Urinary bladder (tissue), 4 donors: ENCODE results near the gene INTS7. TPM values are rescaled to one million over a fixed set of nuclear protein-coding genes. Genes with fewer than 3 reads are reported as not detected.
"Not testable (repeated sequence)": the region's sequence is repeated elsewhere in the genome, so short reads cannot be mapped to it uniquely, and the experiment has no call there.

Experiments
- DNase-seq: peaks from one replicate; pipeline ENCODE4 v3.0.0-alpha.2; 2015; ENCODE audit errors: extremely low spot score
- H3K27ac ChIP-seq: one replicate; pipeline ENCODE4 v1.5.1; 2013; ENCODE audit warnings: low read depth, mild to moderate bottlenecking, moderate library complexity
- H3K36me3 ChIP-seq: one replicate; pipeline ENCODE4 v1.6.1; 2013; ENCODE audit warnings: mild to moderate bottlenecking, moderate library complexity; ENCODE audit not compliant: insufficient read depth
- H3K4me1 ChIP-seq: one replicate; pipeline ENCODE4 v1.6.1; 2013; ENCODE audit warnings: mild to moderate bottlenecking, moderate library complexity; ENCODE audit not compliant: insufficient read depth
- H3K4me3 ChIP-seq: one replicate; pipeline ENCODE4 v1.5.1; 2013; ENCODE audit warnings: low read depth, low read length
- WGBS: extraction: QIAGEN DNeasy Blood & Tissue Kit; methylation state at CpG from one replicate; pipeline ENCODE4 v1.1.7; 2013; 5-methylcytosine and 5-hydroxymethylcytosine counted together
- polyA plus RNA-seq: library from polyadenylated mRNA; stranded (reverse); fragments of 200-250 nt; gene quantifications from one replicate; pipeline ENCODE4 v1.2.3, GENCODE V29; 2013
- total RNA-seq: library from RNA; depleted of rRNA; stranded (reverse); fragments of >200 nt; gene quantifications from one replicate; pipeline ENCODE4 v1.2.3, GENCODE V29; 2014
- donor health status: healthy with polysubstance abuse.
- donor health status: healthy.

Gene INTS7
- total and polyA plus RNA-seq, 2 donors, result 5.2 to 24.3 TPM

DNA sequence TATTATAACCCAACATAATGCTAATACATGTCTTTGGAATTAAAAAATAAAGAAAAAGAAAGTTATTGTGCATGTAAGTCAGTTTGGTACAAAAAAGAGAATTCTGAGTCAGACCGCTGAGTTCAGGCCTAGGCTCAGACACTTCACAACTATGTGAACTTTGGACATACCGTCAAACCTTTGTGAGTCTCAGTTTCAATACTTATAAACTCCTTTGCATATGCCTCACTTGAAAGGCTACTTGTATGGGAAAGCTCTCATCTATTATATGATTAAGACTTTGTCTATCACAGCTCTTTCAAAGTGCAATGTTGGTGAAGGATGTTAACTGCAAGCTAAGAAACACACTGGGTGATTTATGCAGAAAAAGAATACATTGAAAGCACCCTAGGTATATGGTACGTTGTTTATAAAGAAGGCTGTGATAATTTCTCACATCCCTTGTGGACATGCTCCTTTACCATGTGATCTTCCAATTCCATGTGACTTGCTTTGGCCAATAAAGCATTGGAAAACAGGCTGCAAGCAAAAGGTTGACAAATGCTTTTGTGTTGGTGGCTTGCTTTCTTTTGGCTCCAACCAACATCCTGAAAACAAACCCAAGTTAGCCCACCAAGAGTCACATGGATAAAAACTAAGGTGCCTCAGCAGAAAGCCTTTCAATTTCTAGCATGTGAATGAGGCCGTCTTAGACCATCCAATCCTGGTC lies 49.6 kb downstream of the INTS7 start:
- no peak for DNase-seq
- WGBS, result 95% methylated on average over 4 of the region's 4 CpGs
- Histone ChIP-seq H3K27ac (no peak overlapping the region), H3K36me3 (no peaks in the 10 kb centered on the region), H3K4me3 (no peak overlapping the region), H3K4me1 (no peaks in the 10 kb centered on the region)

DNA sequence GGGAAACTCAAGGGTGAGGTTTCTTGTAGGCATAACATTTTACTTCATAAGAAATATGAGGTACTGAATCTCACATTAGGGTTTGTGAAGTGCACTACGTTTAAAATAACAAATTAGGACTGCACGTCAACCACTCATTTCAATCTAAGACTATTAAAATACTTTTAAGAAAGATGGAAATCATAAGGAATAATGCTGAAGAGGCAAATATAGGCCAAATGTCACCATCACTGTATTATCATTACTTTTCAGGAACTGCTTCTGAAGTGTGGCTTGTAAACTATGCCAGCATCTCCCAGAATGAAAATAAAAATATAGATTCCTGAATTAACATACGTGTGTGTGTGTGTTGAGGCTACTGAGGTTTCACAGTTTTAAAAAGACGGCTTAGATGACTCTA lies 56.8 kb downstream of the INTS7 start:
- WGBS, result 95% methylated on average over 4 of the region's 4 CpGs
- H3K4me3 ChIP-seq, result no peak overlapping the region
- no peaks in the 10 kb centered on the region for H3K4me1 ChIP-seq
- no peak for DNase-seq
- H3K27ac ChIP-seq, result no peak overlapping the region
- H3K36me3 ChIP-seq, result peaks cover 1% of the 10 kb centered on the region

DNA sequence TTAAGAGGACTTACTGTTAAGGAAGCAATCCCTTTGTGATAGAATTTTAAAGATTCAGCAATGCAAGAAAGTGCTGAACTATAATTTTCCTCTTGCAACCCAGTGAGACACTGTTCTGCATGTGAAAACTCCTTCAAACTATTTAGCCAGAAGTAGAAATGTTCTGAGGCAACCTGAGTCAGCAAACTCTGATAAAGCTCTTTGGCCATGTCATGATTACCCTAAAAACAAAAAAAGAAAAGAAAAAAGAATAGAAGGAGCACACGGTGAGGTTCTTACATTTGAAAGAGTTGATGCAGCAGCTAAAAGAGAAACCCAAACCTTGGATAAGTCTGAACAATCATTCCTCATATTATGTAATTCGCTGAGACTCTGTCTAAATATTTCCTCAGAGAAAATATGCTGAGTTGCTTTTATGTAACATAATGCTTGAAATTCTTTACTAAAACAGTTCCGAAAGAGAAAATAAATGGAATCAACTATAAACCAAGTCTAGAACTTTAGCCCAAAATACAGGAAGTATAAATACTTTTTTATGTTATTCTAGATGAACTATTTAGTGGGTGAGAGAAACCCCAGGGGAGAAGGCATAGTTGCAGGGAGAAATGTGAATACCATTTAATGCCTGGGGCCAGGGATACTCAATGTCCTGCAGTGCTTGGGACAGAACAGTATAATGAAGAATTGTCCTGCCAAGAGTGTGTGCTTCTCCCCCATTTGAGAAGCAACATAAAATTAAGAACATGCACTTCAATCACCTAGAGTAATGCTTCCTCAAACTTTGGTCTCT lies 60.0 kb downstream of the INTS7 start:
- DNase-seq, result no peak
- 53% methylated on average over 3 of the region's 3 CpGs for WGBS
- Histone ChIP-seq H3K27ac (no peak overlapping the region), H3K4me1 (no peaks in the 10 kb centered on the region), H3K4me3 (no peak overlapping the region), H3K36me3 (peaks cover 1% of the 10 kb centered on the region)

DNA sequence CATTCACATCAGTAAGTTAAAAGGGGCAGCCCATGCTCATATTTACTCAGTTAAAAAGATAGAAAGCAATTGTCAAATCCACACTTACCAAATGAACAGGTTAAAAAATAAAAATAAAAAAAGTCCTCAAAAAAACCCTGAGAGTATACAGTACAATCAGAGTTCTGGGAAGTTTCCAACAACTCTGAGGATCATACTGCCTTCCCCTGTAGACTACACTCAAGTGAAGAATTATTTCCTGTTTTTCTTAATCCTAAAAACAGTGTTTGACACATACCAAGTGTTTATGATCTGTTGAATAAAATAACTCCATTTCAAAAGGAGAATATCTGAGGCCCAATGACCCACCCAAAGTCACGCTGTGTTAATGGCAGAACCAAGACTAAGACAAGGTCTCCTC lies 61.8 kb downstream of the INTS7 start:
- Histone ChIP-seq H3K4me3 (no peak overlapping the region), H3K36me3 (peaks cover 1% of the 10 kb centered on the region), H3K4me1 (no peaks in the 10 kb centered on the region), H3K27ac (no peak overlapping the region)
- 96% methylated on average over 1 of the region's 1 CpG for WGBS
- no peak for DNase-seq

DNA sequence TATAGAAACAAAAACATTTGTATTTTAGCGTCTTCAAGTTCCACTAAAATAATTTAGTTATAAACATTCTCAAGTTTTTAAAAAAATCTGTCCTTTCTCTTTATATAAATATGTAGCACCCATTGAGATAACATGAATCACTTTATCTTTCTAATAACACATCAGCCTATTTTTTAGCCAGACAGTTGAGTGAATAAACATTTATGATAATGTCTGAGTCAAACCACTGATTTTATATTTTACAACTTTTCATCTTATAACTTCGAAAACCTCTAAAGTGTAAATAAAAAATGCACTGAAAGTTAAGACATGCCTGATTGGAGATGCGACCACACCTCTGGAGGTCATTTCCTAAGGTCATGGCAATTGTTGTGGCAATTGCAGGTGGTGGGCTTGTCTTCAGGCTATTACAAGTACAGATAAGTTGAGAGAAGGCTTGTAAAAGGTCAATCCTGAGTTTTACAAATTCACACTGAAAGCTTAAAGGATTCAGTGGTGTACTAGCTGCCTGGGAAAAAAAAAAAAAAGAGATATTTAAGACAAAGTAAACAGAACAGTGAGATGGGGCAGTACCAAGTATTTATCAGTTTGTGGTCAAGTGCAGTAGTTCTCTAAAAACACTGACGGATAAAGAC lies 67.0 kb downstream of the INTS7 start:
- no peak overlapping the region for H3K4me3 ChIP-seq
- no peak for DNase-seq
- no peaks in the 10 kb centered on the region for H3K36me3 ChIP-seq
- H3K4me1 ChIP-seq, result no peaks in the 10 kb centered on the region
- WGBS, result 69% methylated on average over 4 of the region's 4 CpGs
- no peak overlapping the region for H3K27ac ChIP-seq

DNA sequence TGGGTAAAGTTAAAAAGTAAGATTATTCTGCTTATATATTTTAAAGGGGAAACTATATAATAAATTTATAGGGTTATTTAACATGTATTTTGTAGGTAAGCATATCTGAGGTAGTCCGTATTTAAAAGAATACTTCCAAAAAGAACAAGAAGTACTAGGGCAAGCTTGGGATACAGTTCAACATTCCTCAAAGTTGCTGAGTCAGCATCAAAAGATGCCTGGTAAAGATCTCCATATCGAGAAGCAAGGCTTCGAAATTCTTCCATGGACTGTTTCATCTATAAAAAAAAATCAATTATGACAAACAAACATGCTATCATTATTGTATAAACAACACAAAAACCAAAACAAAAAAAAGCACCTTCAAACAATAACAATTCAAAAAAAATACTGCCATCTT lies 67.7 kb downstream of the INTS7 start:
- no peaks in the 10 kb centered on the region for H3K4me1 ChIP-seq
- no peak overlapping the region for H3K4me3 ChIP-seq
- no peaks in the 10 kb centered on the region for H3K36me3 ChIP-seq
- no peak overlapping the region for H3K27ac ChIP-seq
- WGBS, result 82% methylated on average over 3 of the region's 3 CpGs
- DNase-seq, result no peak

DNA sequence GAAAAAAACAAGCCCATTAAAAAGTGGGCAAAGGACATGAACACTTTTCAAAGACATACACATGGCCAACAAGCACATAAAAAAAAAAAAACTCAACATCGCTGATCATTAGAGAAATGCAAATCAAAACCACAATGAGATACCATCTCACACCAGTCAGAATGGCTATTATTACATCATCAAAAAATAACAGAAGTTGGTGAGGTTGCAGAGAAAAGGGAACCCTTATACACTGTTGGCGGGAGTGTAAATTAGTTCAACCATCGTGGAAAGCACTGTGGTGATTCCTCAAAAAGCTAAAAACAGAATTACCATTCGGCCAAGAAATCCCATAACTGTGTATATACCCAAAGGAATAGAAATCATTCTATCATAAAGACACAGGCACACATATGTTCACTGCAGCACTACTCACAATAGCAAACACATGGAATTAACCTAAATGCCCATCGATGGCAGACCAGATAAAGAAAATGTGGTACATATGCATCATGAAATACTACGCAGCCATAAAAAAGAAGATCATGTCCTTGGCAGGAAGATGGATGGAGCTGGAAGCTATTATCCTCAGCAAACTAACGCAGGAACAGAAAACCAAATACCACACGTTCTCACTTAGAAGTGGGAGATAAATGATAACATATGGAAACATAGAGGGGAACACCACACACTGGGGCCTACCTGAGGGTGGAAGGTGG lies 70.1 kb downstream of the INTS7 start:
- WGBS, result 93% methylated on average over 8 of the region's 8 CpGs
- H3K4me3 ChIP-seq, result no peak overlapping the region
- H3K27ac ChIP-seq, result no peak overlapping the region
- no peaks in the 10 kb centered on the region for H3K36me3 ChIP-seq
- H3K4me1 ChIP-seq, result no peaks in the 10 kb centered on the region
- no peak for DNase-seq

DNA sequence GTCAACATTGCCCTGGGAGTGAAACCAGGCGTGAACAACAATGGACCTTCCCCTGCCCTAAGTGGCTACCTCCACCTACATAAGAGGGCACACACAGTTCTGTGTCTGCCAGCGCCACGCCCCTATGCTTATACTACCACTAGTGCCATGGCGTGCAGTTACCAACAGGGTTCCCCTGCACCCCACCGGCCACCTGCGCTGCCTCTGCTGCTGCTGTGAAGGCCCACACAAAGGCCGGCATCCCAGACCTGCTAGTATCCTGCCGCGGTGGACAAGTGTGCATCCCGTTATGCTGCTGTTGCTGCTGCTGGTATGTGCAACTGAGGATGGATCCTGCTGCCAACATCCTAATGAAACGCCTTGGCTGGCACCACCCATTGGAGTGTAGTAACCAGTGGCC lies 75.7 kb downstream of the INTS7 start:
- H3K4me3 ChIP-seq, result no peak overlapping the region
- H3K36me3 ChIP-seq, result peaks cover 1% of the 10 kb centered on the region
- DNase-seq, result no peak
- no peaks in the 10 kb centered on the region for H3K4me1 ChIP-seq
- no peak overlapping the region for H3K27ac ChIP-seq
- 98% methylated on average over 11 of the region's 11 CpGs for WGBS

DNA sequence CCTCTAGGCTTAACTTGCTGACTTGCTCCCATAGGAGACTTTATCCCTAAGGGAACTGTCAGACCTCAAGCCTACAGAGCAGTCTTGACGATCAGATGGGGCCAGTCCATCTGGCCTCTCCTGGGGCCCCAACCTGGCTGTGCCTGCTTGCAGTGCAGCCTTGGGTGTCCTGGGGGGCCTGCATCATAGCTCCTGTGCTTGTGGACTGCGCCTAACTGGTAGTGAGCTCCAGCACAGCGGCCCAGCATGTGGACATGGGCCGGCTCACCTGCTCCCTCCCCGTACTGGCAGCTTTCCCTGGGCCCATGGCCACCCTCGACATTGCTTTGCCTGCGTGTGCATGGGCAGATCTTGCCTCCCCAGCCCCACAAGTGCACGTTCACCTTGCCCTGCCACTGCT lies 76.1 kb downstream of the INTS7 start:
- no peak for DNase-seq
- Histone ChIP-seq H3K4me1 (no peaks in the 10 kb centered on the region), H3K36me3 (peaks cover 1% of the 10 kb centered on the region), H3K4me3 (no peak overlapping the region), H3K27ac (no peak overlapping the region)
- 97% methylated on average over 8 of the region's 8 CpGs for WGBS

DNA sequence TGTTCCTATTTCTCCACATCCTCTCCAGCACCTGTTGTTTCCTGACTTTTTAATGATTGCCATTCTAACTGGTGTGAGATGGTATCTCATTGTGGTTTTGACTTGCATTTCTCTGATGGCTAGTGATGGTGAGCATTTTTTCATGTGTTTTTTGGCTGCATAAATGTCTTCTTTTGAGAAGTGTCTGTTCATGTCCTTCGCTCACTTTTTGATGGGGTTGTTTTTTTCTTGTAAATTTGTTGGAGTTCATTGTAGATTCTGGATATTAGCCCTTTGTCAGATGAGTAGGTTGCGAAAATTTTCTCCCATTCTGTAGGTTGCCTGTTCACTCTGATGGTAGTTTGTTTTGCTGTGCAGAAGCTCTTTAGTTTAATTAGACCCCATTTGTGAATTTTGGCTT lies 81.3 kb downstream of the INTS7 start:
- not testable (repeated sequence) for H3K27ac ChIP-seq, DNase-seq, H3K4me3 ChIP-seq, H3K36me3 ChIP-seq, H3K4me1 ChIP-seq
- WGBS, result no CpG with 5 or more reads among the region's 2 CpGs

DNA sequence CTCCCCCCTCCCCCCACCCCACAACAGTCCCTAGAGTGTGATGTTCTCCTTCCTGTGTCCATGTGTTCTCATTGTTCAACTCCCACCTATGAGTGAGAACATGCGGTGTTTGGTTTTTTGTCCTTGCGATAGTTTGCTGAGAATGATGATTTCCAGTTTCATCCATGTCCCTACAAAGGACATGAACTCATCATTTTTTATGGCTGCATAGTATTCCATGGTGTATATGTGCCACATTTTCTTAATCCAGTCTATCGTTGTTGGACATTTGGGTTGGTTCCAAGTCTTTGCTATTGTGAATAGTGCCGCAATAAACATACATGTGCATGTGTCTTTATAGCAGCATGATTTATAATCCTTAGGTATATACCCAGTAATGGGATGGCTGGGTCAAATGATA lies 81.8 kb downstream of the INTS7 start:
- DNase-seq, H3K27ac ChIP-seq, H3K4me3 ChIP-seq, H3K36me3 ChIP-seq, H3K4me1 ChIP-seq: not testable (repeated sequence)
- 94% methylated on average over 3 of the region's 4 CpGs for WGBS

DNA sequence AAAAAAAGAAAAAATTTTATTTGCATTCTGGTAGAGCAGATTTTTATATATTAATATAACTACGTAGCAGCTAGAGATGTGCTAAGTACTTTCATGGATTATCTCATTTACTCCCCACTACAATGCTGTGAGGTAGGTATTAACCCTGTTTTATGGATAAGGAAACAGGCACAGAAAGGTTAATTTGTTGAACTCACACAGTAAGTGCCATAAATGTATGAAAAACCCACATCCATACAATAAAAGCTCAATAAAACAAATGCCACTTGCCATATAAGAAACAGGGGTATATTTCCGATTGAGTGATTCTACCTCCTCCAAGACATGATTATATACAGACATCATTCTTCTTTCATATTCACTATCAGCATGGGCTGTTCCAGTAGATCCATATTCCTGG lies 83.1 kb downstream of the INTS7 start:
- Histone ChIP-seq H3K4me3 (no peak overlapping the region), H3K36me3 (no peaks in the 10 kb centered on the region), H3K4me1 (no peaks in the 10 kb centered on the region), H3K27ac (no peak overlapping the region)
- DNase-seq, result no peak
- WGBS, result 97% methylated on average over 2 of the region's 2 CpGs

DNA sequence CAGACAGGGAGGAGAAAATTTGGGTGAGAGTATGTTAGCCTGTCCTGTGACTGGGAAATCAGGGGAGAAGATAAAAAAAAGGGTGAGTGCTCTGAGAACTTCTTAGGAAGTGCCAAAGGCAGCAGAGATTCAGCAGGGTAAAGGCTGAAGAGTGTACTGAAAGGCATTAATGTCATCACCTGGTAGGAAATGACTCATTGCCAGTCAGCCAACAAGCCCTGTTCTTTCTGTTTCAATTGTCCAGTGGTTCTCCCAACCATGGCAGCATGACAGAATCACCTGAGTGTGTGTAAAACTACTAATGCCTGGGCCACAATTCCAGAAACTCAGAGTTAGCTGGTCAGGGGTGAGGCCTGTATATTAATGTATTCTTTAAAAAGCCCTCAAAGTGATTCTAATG lies 83.5 kb downstream of the INTS7 start:
- H3K4me3 ChIP-seq, result no peak overlapping the region
- H3K4me1 ChIP-seq, result no peaks in the 10 kb centered on the region
- no peaks in the 10 kb centered on the region for H3K36me3 ChIP-seq
- H3K27ac ChIP-seq, result no peak overlapping the region
- no peak for DNase-seq
